22Rv1 (cell line): ENCODE data around the gene P2RX1.

Source experiments
- ZFX ChIP-seq: fragments of 450-650 bp; IDR thresholded peaks from 2 replicates; pipeline ENCODE4 v1.6.1; 2017; ENCODE audit warnings: antibody characterized with exemption, borderline replicate concordance
- TF ChIP-seq, protein P1 (sequence below): fragments of 450-650 bp; IDR thresholded peaks from 2 replicates; pipeline ENCODE4 v1.5.1; 2017; ENCODE audit warnings: mild to moderate bottlenecking

DNA sequence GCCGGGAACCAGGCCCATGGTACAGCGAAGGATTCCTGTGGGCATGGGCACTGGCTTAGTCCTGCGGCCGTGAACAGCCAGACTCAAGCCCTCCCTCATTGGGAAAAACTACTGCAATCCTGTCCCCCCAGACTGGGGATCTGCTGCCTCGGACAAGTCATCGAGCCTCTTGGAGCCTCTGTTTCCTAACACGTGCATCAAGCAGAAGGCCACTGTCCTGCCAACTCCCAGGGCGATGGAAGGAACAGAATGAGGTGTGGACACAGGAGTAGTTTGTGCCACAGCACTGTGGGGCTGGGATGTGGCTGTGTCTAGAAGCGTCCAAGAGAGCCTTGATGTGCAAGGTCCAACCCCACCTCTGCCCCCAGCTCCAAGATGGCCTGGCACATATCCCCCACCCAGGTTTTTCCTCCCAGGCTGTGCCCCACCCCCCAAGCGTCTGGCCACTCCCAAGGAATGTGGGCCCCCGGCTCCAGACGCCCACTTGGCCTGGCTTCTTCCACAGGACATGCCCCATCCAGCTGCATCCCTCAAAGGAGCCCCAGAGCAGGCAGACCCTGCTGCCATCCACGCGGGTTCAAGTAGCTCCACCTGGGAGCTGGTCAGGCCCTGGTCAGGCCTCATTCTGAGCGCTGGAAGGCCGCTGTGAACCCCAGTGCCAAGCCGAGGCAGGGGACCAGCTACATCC, 26.8 kb downstream of the P2RX1 start:
- TF ChIP-seq, protein P1, sequence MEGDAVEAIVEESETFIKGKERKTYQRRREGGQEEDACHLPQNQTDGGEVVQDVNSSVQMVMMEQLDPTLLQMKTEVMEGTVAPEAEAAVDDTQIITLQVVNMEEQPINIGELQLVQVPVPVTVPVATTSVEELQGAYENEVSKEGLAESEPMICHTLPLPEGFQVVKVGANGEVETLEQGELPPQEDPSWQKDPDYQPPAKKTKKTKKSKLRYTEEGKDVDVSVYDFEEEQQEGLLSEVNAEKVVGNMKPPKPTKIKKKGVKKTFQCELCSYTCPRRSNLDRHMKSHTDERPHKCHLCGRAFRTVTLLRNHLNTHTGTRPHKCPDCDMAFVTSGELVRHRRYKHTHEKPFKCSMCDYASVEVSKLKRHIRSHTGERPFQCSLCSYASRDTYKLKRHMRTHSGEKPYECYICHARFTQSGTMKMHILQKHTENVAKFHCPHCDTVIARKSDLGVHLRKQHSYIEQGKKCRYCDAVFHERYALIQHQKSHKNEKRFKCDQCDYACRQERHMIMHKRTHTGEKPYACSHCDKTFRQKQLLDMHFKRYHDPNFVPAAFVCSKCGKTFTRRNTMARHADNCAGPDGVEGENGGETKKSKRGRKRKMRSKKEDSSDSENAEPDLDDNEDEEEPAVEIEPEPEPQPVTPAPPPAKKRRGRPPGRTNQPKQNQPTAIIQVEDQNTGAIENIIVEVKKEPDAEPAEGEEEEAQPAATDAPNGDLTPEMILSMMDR = no peak
- TF ChIP-seq ZFX = no peak
